H1 (cell line): Measurements from ENCODE around the gene TERB1. TPM values are rescaled to one million over a fixed set of nuclear protein-coding genes. Genes with fewer than 3 reads are reported as not detected.

Source experiments
- ATF2 ChIP-seq: IDR thresholded peaks from 2 replicates; pipeline ENCODE4 v1.6.1; 2012; ENCODE audit warnings: low read length, inconsistent platforms
- ATF3 ChIP-seq: IDR thresholded peaks from 2 replicates; pipeline ENCODE4 v1.6.1; 2011; ENCODE audit warnings: low read depth, mild to moderate bottlenecking, low read length; ENCODE audit not compliant: insufficient read depth
- CHD1 ChIP-seq: IDR thresholded peaks from 2 replicates; pipeline ENCODE4 v1.6.1; 2012; ENCODE audit warnings: low read depth, low read length, improper control_type of control experiment
- CHD7 ChIP-seq: fragments of 300-600 bp; sonication (generic); IDR thresholded peaks from 2 replicates; pipeline ENCODE4 v1.7.1; 2012; ENCODE audit warnings: low read length, moderate library complexity, mild to moderate bottlenecking, inconsistent platforms; ENCODE audit not compliant: insufficient replicate concordance
- MAFK ChIP-seq: IDR thresholded peaks from 2 replicates; pipeline ENCODE4 v1.6.1; 2012; ENCODE audit warnings: low read depth, mild to moderate bottlenecking, improper control_type of control experiment, low read length
- SP4 ChIP-seq: IDR thresholded peaks from 2 replicates; pipeline ENCODE4 v1.6.1; 2012; ENCODE audit warnings: low read length, inconsistent platforms
- TBP ChIP-seq: IDR thresholded peaks from 2 replicates; pipeline ENCODE4 v1.6.1; 2011; ENCODE audit warnings: low read depth, low read length, improper control_type of control experiment
- TCF12 ChIP-seq: IDR thresholded peaks from 2 replicates; pipeline ENCODE4 v1.6.1; 2011; ENCODE audit warnings: low read depth, mild to moderate bottlenecking, low read length
- USF2 ChIP-seq: IDR thresholded peaks from 2 replicates; pipeline ENCODE4 v1.6.1; 2011; ENCODE audit warnings: low read length, improper control_type of control experiment
- polyA plus RNA-seq, 7 experiments: library from polyadenylated mRNA; depleted of rRNA in 3 of 7; stranded (reverse) in 5 of 7; unstranded in 2 of 7; fragments of >200 nt in 5 of 7; fragments of 200-250 nt in 2 of 7; gene quantifications; 1 replicate in 5 of 7; 2 replicates in 1 of 7; 4 replicates in 1 of 7; pipeline versions ENCODE4 v1.2.1 to v1.2.3, GENCODE V29; 2011 to 2013; ENCODE audit warnings: missing spikeins in 2 of 7, mixed read lengths in 2 of 7
- total RNA-seq: library from RNA; stranded (reverse); fragmentation: NEBNext Ultra II Directional; extraction: Animal tissue kit (Norgen Biotek cat#: 25700); gene quantifications from 2 replicates; pipeline ENCODE4 v1.2.1, GENCODE V29; 2021

Gene TERB1
- total and polyA plus RNA-seq, 2 of the 8 experiments (the other 6 are each of a cell fraction or from before 2014, with no cell fraction given) = not detected

GRCh38 chr16:66714062-66714461 lies 87.3 kb downstream of the TERB1 start (continued):
- no peak for TF ChIP-seq CHD7
- no peak for TF ChIP-seq CHD1
- no peak for TF ChIP-seq ATF3
- TF ChIP-seq TBP = no peak
- no peak for TF ChIP-seq TCF12
- TF ChIP-seq MAFK = no peak
- no peak for TF ChIP-seq USF2
- no peak for TF ChIP-seq SP4
- TF ChIP-seq ATF2 = no peak
